ENCODE measurements around the gene HOXA10.

HOXA10 gene

GRCh38 chr7:27175626-27176523 is 1.8 kb upstream of the HOXA10 start:
- DNase-seq, result no peak
- TF ChIP-seq GATA1 (IDR thresholded peaks at IDR 0.05; ENCODE audit: low read depth, low read length) (no peak), POLR2A (IDR thresholded peaks at IDR 0.05; ENCODE audit: low read length) (no peak)

- DNase-seq, result no peak
Measured at GRCh38 chr7:27174874-27175625, 930 bp upstream of the HOXA10 start.

GRCh38 chr7:27173511-27173955 is 587 bp downstream of the HOXA10 start:
- no peak for DNase-seq
- TF ChIP-seq POLR2A (IDR thresholded peaks at IDR 0.05; ENCODE audit: low read length) (no peak), GATA1 (IDR thresholded peaks at IDR 0.05; ENCODE audit: low read depth, low read length) (no peak)

More at GRCh38 chr7:27174874-27175625, 930 bp upstream of the HOXA10 start:
- TF ChIP-seq POLR2A (IDR thresholded peaks at IDR 0.05; ENCODE audit: low read length), result no peak
- TF ChIP-seq GATA1 (IDR thresholded peaks at IDR 0.05; ENCODE audit: low read depth, low read length), result no peak

- TF ChIP-seq GATA1 (IDR thresholded peaks at IDR 0.05; ENCODE audit: low read depth, low read length) (no peak), POLR2A (IDR thresholded peaks at IDR 0.05; ENCODE audit: low read length) (no peak)
- DNase-seq, result no peak
Measured at GRCh38 chr7:27172823-27173510, 1.2 kb downstream of the HOXA10 start.

GRCh38 chr7:27172315-27172774 is 1.8 kb downstream of the HOXA10 start:
- TF ChIP-seq GATA1 (IDR thresholded peaks at IDR 0.05; ENCODE audit: low read depth, low read length) (no peak), POLR2A (IDR thresholded peaks at IDR 0.05; ENCODE audit: low read length) (no peak)
- DNase-seq, result no peak

- TF ChIP-seq GATA1 (IDR thresholded peaks at IDR 0.05; ENCODE audit: low read depth, low read length), result no peak
- DNase-seq, result no peak
Measured at GRCh38 chr7:27171637-27172314, 2.3 kb downstream of the HOXA10 start.

- DNase-seq, result no peak
- TF ChIP-seq GATA1 (IDR thresholded peaks at IDR 0.05; ENCODE audit: low read depth, low read length) (no peak), POLR2A (IDR thresholded peaks at IDR 0.05; ENCODE audit: low read length) (no peak)
Measured at GRCh38 chr7:27171325-27171636, 2.8 kb downstream of the HOXA10 start.

- no peak for TF ChIP-seq GATA1 (IDR thresholded peaks at IDR 0.05; ENCODE audit: low read depth, low read length)
- TF ChIP-seq POLR2A (IDR thresholded peaks at IDR 0.05; ENCODE audit: low read length), result no peak
- DNase-seq, result no peak
Measured at GRCh38 chr7:27170426-27171324, 3.4 kb downstream of the HOXA10 start.

GRCh38 chr7:27169658-27170425 is 4.3 kb downstream of the HOXA10 start:
- DNase-seq, result no peak

GRCh38 chr7:27168265-27168947 is 5.7 kb downstream of the HOXA10 start:
- TF ChIP-seq GATA1 (IDR thresholded peaks at IDR 0.05; ENCODE audit: low read depth, low read length), result no peak
- DNase-seq, result peak; percentile 35 to 48

More at GRCh38 chr7:27169658-27170425, 4.3 kb downstream of the HOXA10 start:
- no peak for TF ChIP-seq POLR2A (IDR thresholded peaks at IDR 0.05; ENCODE audit: low read length)
- TF ChIP-seq GATA1 (IDR thresholded peaks at IDR 0.05; ENCODE audit: low read depth, low read length), result no peak

- no peak for DNase-seq
- no peak for TF ChIP-seq GATA1 (IDR thresholded peaks at IDR 0.05; ENCODE audit: low read depth, low read length)
- TF ChIP-seq POLR2A (IDR thresholded peaks at IDR 0.05; ENCODE audit: low read length), result no peak
Measured at GRCh38 chr7:27167916-27168264, 6.2 kb downstream of the HOXA10 start.
